Fibroblast of villous mesenchyme (primary cell): ENCODE measurements around the gene HSF4. TPM values are rescaled to one million over a fixed set of nuclear protein-coding genes. Genes with fewer than 3 reads are reported as not detected.

Experiments
- DNase-seq: peaks from one replicate; pipeline ENCODE4 v3.0.0-alpha.2; 2010; ENCODE audit warnings: low read depth
- H3K4me3 ChIP-seq: 2 replicates; pipeline ENCODE4 v1.5.1; 2011; ENCODE audit warnings: low read depth, mild to moderate bottlenecking, low read length
- total RNA-seq: library from RNA; depleted of rRNA; stranded (reverse); fragments of >200 nt; gene quantifications from 2 replicates; pipeline ENCODE4 v1.2.3, GENCODE V29; 2012
- TF ChIP-seq, protein P1 (sequence below): IDR thresholded peaks from 2 replicates; pipeline ENCODE4 v1.5.1; 2012; ENCODE audit warnings: low read depth, mild to moderate bottlenecking, low read length; ENCODE audit not compliant: insufficient read depth

Gene HSF4
- total RNA-seq, 1 donor = 3.0 TPM

DNA sequence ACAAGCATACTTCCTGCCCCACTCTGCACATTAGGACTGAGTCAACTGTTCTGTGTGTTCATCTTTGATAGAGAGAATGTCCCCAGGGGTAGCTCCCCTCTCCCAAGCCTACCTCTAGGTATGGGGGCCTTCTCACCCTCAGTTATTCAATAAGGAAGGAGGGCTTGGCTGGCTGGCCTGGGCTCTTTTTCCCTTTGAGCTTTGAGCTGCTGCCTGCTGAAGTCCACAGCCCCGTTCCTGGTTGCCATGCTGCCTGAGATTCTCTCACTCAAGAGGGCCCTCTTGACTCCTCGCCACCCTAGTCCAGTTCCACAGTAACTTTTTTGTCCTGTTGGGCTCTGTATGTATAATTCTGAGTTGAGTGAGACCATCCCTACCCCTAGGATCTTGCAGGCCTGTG lies 18.8 kb upstream of the HSF4 start:
- no peak overlapping the region for H3K4me3 ChIP-seq
- no peak for DNase-seq
- TF ChIP-seq, protein P1, sequence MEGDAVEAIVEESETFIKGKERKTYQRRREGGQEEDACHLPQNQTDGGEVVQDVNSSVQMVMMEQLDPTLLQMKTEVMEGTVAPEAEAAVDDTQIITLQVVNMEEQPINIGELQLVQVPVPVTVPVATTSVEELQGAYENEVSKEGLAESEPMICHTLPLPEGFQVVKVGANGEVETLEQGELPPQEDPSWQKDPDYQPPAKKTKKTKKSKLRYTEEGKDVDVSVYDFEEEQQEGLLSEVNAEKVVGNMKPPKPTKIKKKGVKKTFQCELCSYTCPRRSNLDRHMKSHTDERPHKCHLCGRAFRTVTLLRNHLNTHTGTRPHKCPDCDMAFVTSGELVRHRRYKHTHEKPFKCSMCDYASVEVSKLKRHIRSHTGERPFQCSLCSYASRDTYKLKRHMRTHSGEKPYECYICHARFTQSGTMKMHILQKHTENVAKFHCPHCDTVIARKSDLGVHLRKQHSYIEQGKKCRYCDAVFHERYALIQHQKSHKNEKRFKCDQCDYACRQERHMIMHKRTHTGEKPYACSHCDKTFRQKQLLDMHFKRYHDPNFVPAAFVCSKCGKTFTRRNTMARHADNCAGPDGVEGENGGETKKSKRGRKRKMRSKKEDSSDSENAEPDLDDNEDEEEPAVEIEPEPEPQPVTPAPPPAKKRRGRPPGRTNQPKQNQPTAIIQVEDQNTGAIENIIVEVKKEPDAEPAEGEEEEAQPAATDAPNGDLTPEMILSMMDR = no peak

DNA sequence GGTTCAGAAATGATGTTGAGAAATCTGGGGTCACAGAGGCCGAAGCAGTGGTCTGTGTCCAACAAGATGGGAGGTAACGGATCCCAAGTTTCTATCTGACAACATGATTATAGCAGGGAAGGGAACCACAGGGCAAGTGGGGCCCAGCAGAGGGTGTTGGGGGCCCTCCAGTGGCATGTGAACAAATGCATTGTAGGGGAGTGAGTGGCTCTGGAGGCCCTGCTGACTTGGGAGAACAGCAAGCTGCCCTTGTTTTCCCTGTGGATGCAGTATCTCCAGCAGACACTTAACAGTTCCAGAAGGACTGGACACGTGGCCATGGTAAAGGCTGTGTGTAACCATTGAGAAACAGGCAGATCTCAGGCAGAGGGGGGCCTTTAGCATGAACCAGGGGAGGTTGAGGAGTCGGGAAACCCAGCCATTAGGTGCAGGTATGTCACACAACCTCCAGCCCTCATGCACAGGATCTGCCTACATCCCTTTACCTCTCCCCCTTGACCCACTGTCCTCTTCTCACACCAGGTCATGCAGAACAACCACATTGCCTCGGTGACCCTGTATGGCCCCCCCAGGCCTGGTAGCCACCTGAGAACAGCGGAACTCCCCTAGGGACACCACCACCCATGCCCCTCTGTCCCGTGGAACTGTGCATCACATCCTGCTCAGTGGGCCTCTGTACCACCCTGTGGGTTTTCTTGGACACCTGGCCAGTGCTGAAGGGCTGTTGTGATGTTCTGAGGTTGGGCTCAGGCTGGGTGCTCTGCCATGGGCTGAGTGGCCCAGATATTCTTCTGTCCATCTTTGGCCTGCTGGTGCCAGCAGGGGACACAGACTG lies 17.8 kb upstream of the HSF4 start:
- H3K4me3 ChIP-seq = no peak overlapping the region
- no peak for DNase-seq
- TF ChIP-seq, protein P1 = peak; percentile 3

DNA sequence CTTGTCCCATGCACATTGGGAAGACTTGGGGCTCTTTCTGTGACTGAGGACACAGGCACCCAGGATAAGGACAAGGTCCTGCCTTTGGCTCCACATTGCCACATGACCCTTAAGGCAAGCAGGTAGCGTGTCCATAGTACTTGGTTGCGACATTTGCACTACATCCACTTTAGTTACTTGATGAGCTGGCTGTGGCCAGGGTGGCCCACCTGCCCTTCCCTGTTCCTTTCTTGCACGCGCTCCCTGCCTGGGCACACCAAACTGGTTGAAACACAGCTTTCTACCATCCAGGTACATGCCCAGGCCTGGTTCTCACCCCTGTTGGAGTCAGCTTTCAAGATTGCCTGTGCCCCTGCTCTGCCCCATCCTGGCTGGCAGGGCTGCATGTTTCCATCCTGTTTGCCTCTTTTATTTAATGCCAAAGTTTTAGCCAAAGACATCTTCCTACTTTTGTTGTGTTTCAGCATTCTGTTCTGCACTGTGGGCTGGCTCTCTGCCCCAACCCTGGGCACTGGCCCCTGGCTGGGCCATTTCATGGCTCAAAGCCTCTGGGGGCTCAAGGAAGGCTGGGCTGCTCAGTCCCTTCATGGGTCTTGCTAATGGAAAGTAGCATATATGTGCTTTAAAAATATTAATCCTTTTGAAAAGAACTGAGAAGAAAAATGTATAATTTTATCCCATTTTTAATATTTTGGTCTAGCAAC lies 17.0 kb upstream of the HSF4 start:
- DNase-seq = no peak
- no peak overlapping the region for H3K4me3 ChIP-seq
- TF ChIP-seq, protein P1 = no peak

DNA sequence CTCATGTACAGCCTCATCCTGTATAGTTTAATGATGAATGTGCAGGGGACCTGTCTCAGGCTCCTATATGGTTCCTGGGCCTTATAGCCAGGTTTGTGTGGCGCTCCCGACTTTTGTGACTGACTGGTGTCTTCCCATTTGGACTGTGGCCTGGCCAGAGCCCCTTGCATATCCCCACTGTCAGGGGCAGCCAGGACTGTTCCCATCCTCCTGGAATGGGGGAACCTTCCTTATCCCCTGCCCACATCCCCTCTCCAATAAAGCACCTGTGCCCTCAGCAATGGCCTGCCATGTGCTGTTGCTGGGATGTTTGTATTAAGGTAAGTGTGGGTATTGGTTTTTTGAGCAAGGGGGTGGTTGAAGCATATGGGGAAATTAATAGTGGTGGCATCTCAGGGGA lies 16.3 kb upstream of the HSF4 start:
- no peak for DNase-seq
- H3K4me3 ChIP-seq = no peak overlapping the region
- TF ChIP-seq, protein P1 = no peak

DNA sequence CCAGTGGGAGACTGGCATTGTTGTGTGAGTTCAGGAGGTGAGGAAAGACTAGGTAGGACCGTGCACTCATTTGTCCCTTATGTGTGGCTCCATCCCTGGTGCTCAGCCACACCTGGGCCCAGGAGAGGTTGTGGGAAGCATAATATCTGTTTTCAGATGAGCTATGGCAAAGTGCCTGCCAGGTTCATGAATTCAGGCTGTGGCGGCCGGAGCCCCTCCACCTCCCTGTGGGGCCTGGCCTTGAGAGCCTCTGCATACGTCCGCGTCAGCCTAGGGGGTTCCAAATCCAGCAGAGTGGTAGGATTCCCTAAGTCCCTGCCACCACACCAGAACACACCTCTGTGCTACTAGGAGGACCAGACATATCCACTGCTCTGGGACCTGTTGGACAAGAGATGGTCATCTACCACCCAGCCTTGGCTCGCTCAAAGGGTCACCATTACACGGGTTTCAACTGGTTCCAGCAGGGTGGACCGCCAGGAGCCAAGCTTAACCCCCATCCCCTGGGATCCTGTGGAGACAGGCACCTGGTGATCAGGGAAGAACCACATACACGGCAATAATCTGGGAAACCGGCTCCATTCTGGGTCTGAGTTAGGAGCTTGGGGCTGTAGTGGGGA lies 15.8 kb upstream of the HSF4 start:
- no peak for DNase-seq
- no peak overlapping the region for H3K4me3 ChIP-seq
- TF ChIP-seq, protein P1 = no peak

DNA sequence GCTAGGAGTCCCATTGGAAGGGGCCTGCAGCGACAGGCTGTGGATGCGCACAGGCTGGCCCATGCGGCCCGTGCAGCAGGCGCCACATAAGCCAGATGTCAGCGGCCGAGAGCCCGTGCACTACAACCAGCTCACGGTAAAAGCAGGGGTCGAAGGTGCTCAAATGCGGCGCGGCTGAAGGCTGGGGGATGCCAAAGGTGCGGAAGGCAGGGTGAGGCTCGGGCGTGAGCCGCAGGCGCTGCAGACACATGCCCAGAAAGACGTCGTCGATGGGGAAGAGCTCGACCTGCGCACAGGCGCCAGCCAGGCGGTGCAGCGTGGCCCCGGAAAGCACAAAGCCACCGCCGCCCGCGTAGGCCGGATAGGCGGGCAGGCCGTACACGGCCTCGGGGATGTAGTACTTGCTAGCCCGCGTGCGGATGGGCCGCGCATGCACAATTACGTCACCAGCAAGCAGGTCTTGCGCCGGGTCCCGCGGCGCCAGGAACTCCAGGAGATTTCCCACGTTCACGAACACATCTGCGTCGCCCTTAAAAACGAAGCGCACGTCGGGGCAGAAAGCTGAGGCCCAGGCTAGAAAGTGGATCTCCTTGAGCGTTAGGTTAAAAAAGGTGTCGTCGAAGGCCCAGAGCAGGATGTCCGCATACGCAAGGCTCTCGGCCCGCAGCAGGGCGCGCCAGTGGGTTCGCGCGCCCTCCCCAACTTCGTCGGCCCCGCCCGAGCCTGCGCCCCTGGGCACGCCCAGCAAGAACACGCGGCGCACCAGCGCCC lies 15.1 kb upstream of the HSF4 start:
- no peak for DNase-seq
- TF ChIP-seq, protein P1 = no peak
- H3K4me3 ChIP-seq = no peak overlapping the region
